ENCODE data around the gene BCL3.

GRCh38 chr19:44794610-44795009 is 46.1 kb downstream of the BCL3 start:
- TF ChIP-seq CTCF (optimal IDR thresholded peaks at IDR 0.05 in 1 of 3, IDR thresholded peaks at IDR 0.05 in 1 of 3, conservative IDR thresholded peaks at IDR 0.05 in 1 of 3; ENCODE audit: extremely low read depth in 1 of 3, insufficient read depth in 2 of 3, low read length in 3 of 3) = no peak
- no peak for TF ChIP-seq EZH2 (IDR thresholded peaks at IDR 0.05; ENCODE audit: low read length)
